Adrenal gland (tissue), 12 donors: ENCODE data around the gene PYURF. TPM values are rescaled to one million over a fixed set of nuclear protein-coding genes. Genes with fewer than 3 reads are reported as not detected.

Experiments used
- DNase-seq, 7 donors: peaks; one replicate each; pipeline ENCODE4 v3.0.0-alpha.2; 2019 to 2020
- H3K27ac ChIP-seq, 5 donors: fragments of 200-600 bp; sonication (generic) in 4 of 5; 1 replicate in 3 of 5; 2 replicates in 2 of 5; pipeline versions ENCODE4 v1.5.1 to v1.8.0; 2016 to 2020; ENCODE audit warnings: mild to moderate bottlenecking in 1 of 5
- H3K27me3 ChIP-seq: fragments of 200-600 bp; 2 replicates; pipeline ENCODE4 v1.8.0; 2021
- H3K36me3 ChIP-seq, 2 donors: fragments of 200-600 bp; replicated peaks in 1 of 2; 1 replicate in 1 of 2; 2 replicates in 1 of 2; pipeline versions ENCODE4 v1.5.1 to v1.8.0; 2018 to 2022
- H3K4me1 ChIP-seq, 2 donors: fragments of 200-600 bp; replicated peaks in 1 of 2; 1 replicate in 1 of 2; 2 replicates in 1 of 2; pipeline versions ENCODE4 v1.5.1 to v1.8.0; 2018 to 2021
- H3K4me3 ChIP-seq, 4 donors: fragments of 200-600 bp; sonication (generic) in 3 of 4; one replicate each; pipeline ENCODE4 v1.5.1; 2016 to 2018
- H3K9me3 ChIP-seq, 3 donors: fragments of 200-600 bp; sonication (generic) in 1 of 3; replicated peaks in 1 of 3; 1 replicate in 2 of 3; 2 replicates in 1 of 3; pipeline versions ENCODE4 v1.5.1 to v1.8.0; 2016 to 2021
- CTCF ChIP-seq, 6 experiments: fragments of 450-650 bp in 4 of 6; fragments of 200-600 bp in 2 of 6; sonication (generic) in 1 of 6; IDR thresholded peaks; 1 replicate in 5 of 6; 2 replicates in 1 of 6; pipeline versions ENCODE4 v1.5.1 to v1.8.0; 2016 to 2021; ENCODE audit warnings: antibody characterized with exemption in 6 of 6, mild to moderate bottlenecking in 2 of 6, moderate library complexity in 1 of 6
- POLR2A ChIP-seq, 2 donors: fragments of 450-650 bp; IDR thresholded peaks; one replicate each; pipeline ENCODE4 v1.6.1; 2017; ENCODE audit warnings: antibody characterized with exemption in 2 of 2, mild to moderate bottlenecking in 2 of 2, moderate library complexity in 1 of 2
- WGBS, 4 donors: extraction: QIAGEN DNeasy Blood & Tissue Kit in 2 of 4; methylation state at CpG; one replicate each; pipeline versions ENCODE4 v1.1.5 to v1.1.7; 2013 to 2017; 5-methylcytosine and 5-hydroxymethylcytosine counted together
- intact Hi-C, 2 donors: fragments of 100-400 bp; cut with DNase I; formaldehyde crosslinking; loops; one replicate each; pipeline versions ENCODE4 v1.14.1 to v1.15.0; 2022 to 2023
- polyA plus RNA-seq, 3 donors: library from polyadenylated mRNA; stranded (reverse); fragments of 200-250 nt in 2 of 3; fragments of 350-450 nt in 1 of 3; fragmentation: Illumina TruSeq in 1 of 3; extraction: RNeasy Lipid Tissue Mini Kit (QIAGEN cat#74804) in 1 of 3; gene quantifications; one replicate each; pipeline ENCODE4 v1.2.3, GENCODE V29; 2013 to 2014
- total RNA-seq, 9 donors: library from RNA; depleted of rRNA in 4 of 9; stranded (reverse); fragments of >200 nt in 4 of 9; fragments of 120-200 nt in 1 of 9; fragmentation: NEBNext Ultra II Directional in 1 of 9; extraction: Animal tissue kit (Norgen Biotek cat#: 25700) in 1 of 9; gene quantifications; one replicate each; pipeline versions ENCODE4 v1.1.0 to v1.2.4, GENCODE V29; 2013 to 2023
- donor health status: healthy with polysubstance abuse.
- donor health status: Bipolar disorder and iron deficiency.
- donor health status: DM: yes; HTN: yes; CAD: no.
- donor health status: DM: no; HTN: no; CAD: no.
- donor health status: DM: no; HTN: no; CAD: no.
- donor health status: DM: yes; HTN: yes; CAD: no.

Gene PYURF
- total and polyA plus RNA-seq, 12 donors, result 69.2 to 159 (median 87.1) TPM

DNA sequence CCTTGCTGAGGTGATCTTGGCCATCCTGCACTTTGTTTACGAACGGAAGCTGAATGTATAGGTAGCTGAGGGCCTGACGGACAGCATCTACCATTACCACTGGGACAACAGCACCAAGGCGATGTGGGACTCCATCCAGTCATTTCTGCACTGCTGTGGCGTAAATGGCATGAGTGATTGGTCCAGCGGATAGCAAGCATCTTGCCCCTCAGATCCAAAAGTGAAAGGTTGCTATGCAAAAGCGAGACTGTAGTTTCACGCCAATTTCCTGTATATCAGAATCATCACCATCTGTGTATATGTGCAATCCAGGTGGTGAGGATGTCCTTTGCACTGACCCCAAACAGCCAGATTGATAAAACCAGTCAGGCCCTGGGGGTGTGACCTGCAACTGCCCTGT lies 4.2 kb upstream of the PYURF start:
- peaks cover 17 to 21% of the 10 kb centered on the region in 2 donors for H3K4me1 ChIP-seq
- no peak for TF ChIP-seq CTCF (IDR thresholded peaks at IDR 0.05)
- TF ChIP-seq POLR2A (IDR thresholded peaks at IDR 0.05), result no peak
- no peaks in the 10 kb centered on the region for H3K27me3 ChIP-seq
- no peak overlapping the region for H3K4me3 ChIP-seq
- H3K9me3 ChIP-seq, result no peaks in the 10 kb centered on the region
- no peak for DNase-seq
- 91 to 96% (median 93%) methylated on average over 5 to 8 of the region's 8 CpGs for whole genome bisulfite sequencing, 4 donors
- no peak overlapping the region for H3K27ac ChIP-seq
- H3K36me3 ChIP-seq, result no peaks in the 10 kb centered on the region
- intact Hi-C loops, result loop anchor here in 1 of 2 donors (5.0 kb wide), 1 partner anchor 130 kb away; no protein-coding TSS in a partner anchor

DNA sequence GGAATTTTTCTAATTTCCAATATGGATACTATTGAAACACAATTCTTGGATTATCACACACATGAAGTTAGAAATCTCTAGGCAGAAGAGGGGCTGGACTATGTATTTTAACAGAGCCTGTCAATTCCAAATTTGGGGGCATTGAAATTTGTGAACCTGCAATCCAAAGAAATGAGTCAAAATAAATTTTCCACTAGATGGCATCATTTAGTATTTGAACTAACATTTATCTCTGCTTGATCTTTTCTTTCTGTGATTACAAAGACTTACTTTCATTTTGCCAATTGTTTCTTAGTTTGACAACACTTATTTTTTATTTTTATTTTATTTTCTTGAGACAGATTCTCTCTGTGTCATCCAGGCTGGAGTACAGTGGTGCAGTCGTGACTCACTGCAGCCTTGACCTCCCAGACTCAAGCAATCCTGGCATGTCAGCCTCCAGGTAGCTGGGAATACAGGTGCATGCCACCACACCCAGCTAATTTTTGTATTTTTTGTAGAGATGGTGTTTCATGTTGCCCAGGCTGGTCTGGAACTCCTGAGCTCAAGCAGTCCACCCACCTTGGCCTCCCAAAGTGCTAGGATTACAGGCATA lies 2.7 kb upstream of the PYURF start:
- 16 to 39% (median 34%) methylated on average over 1 of the region's 1 CpG for WGBS, 4 donors
- no peaks in the 10 kb centered on the region for H3K27me3 ChIP-seq
- peaks cover 0 to 3% of the 10 kb centered on the region in 2 donors for H3K36me3 ChIP-seq
- peak in 5 of 7 donors; percentile 22 to 61 (median 49) for DNase-seq
- peaks cover 17 to 35% of the 10 kb centered on the region in 2 donors for H3K4me1 ChIP-seq
- H3K9me3 ChIP-seq, result no peaks in the 10 kb centered on the region
- H3K4me3 ChIP-seq, result no peak overlapping the region
- intact Hi-C loops, result loop anchor here in 1 of 2 donors (5.0 kb wide), 1 partner anchor 131 kb away; no protein-coding TSS in a partner anchor
- H3K27ac ChIP-seq, result peak overlapping the region in 2 of 5 donors; percentile 51 to 60
- no peak for TF ChIP-seq POLR2A (IDR thresholded peaks at IDR 0.05)
- peak in 5 of 6 experiments; percentile 5 to 35 (median 31) for TF ChIP-seq CTCF (IDR thresholded peaks at IDR 0.05)

- H3K4me3 ChIP-seq, result peak overlapping the region in 2 of 4 donors; percentile 1 to 75
Measured at GRCh38 chr4:88524171-88524570, 595 bp upstream of the PYURF start.

More at GRCh38 chr4:88524171-88524570, 595 bp upstream of the PYURF start:
- H3K9me3 ChIP-seq, result no peaks in the 10 kb centered on the region
- H3K36me3 ChIP-seq, result peaks cover 0 to 13% of the 10 kb centered on the region in 2 donors
- intact Hi-C loops, result no loop called here
- peaks cover 17 to 43% of the 10 kb centered on the region in 2 donors for H3K4me1 ChIP-seq
- 50 to 60% (median 55%) methylated on average over 2 of the region's 2 CpGs for WGBS, 4 donors
- peak overlapping the region; percentile 70 to 90 (median 87) for H3K27ac ChIP-seq
- no peak for TF ChIP-seq CTCF (IDR thresholded peaks at IDR 0.05)
- TF ChIP-seq POLR2A (IDR thresholded peaks at IDR 0.05), result no peak
- H3K27me3 ChIP-seq, result no peaks in the 10 kb centered on the region
- DNase-seq, result no peak
